PC-3 (cell line): Measurements from ENCODE around the gene LRRC3B. TPM values are rescaled to one million over a fixed set of nuclear protein-coding genes. Genes with fewer than 3 reads are reported as not detected.

ENCODE experiments used
- ATAC-seq: fragments of 200-7000 bp; cut with Tn5 transposase; 2 replicates; pipeline ENCODE4 v1.9.1; 2020; ENCODE audit warnings: mild to moderate bottlenecking, moderate library complexity
- BruUV-seq: library from RNA; stranded (reverse); fragments of 400-500 nt; replicated peaks from 2 replicates; lab custom pipeline; 2021; lab: Mats Ljungman, UMichigan
- CTCF ChIA-PET: fragments of 300-600 bp; sonication (Branson Sonifier 250); formaldehyde crosslinking; loops from one replicate; lab custom pipeline; 2022; ENCODE audit warnings: antibody characterized with exemption; lab: Charles Lee
- POLR2A ChIA-PET: fragments of 300-600 bp; sonication (Branson Sonifier 250); formaldehyde crosslinking; loops from one replicate; lab custom pipeline; 2022; ENCODE audit warnings: antibody characterized with exemption; ENCODE audit not compliant: unreplicated experiment; lab: Charles Lee
- DNase-seq: peaks from one replicate; pipeline ENCODE4 v3.0.0-alpha.2; 2015
- H2AFZ ChIP-seq: fragments of 300-600 bp; sonication (generic); 2 replicates; pipeline ENCODE4 v1.6.0; 2016; ENCODE audit warnings: antibody characterized with exemption, low read length
- H3F3A ChIP-seq: fragments of 300-600 bp; sonication (generic); one replicate; pipeline ENCODE4 v1.6.0; 2017; ENCODE audit warnings: antibody characterized with exemption, low read length, control low read depth, mild to moderate bottlenecking; ENCODE audit not compliant: unreplicated experiment
- H3K27ac ChIP-seq: fragments of 300-600 bp; sonication (generic); 2 replicates; pipeline ENCODE4 v1.5.1; 2016; ENCODE audit warnings: mild to moderate bottlenecking, low read length
- H3K27me3 ChIP-seq: fragments of 300-600 bp; sonication (generic); 2 replicates; pipeline ENCODE4 v1.6.1; 2016; ENCODE audit warnings: low read length, mixed read lengths
- H3K36me3 ChIP-seq: fragments of 300-600 bp; sonication (generic); 2 replicates; pipeline ENCODE4 v1.6.1; 2016; ENCODE audit warnings: low read depth, mixed run types, low read length, mixed read lengths
- H3K4me1 ChIP-seq: fragments of 300-600 bp; sonication (generic); 2 replicates; pipeline ENCODE4 v1.5.1; 2016; ENCODE audit warnings: low read length; ENCODE audit not compliant: insufficient read depth
- H3K4me2 ChIP-seq: fragments of 300-600 bp; sonication (generic); 2 replicates; pipeline ENCODE4 v1.6.0; 2016; ENCODE audit warnings: low read length
- H3K4me3 ChIP-seq: fragments of 300-600 bp; sonication (generic); 2 replicates; pipeline ENCODE4 v1.5.1; 2016; ENCODE audit warnings: mild to moderate bottlenecking, low read length, mixed read lengths
- H3K79me2 ChIP-seq: fragments of 300-600 bp; sonication (generic); 2 replicates; pipeline ENCODE4 v1.6.1; 2017; ENCODE audit warnings: low read length, mixed read lengths
- H3K9ac ChIP-seq: fragments of 300-600 bp; sonication (generic); 2 replicates; pipeline ENCODE4 v1.6.0; 2016; ENCODE audit warnings: mild to moderate bottlenecking, low read length
- H3K9me2 ChIP-seq: fragments of 300-600 bp; sonication (generic); replicated peaks from 2 replicates; pipeline ENCODE4 v1.6.1; 2016; ENCODE audit warnings: mixed run types, low read length, mixed read lengths
- H3K9me3 ChIP-seq: fragments of 300-600 bp; sonication (generic); 2 replicates; pipeline ENCODE4 v1.6.1; 2016; ENCODE audit warnings: low read length, mixed read lengths
- H4K20me1 ChIP-seq: fragments of 300-600 bp; sonication (generic); 2 replicates; pipeline ENCODE4 v1.6.1; 2016; ENCODE audit warnings: low read length, mixed read lengths
- EZH2 ChIP-seq: fragments of 300-600 bp; sonication (generic); IDR thresholded peaks from one replicate; pipeline ENCODE4 v1.6.1; 2017; ENCODE audit warnings: antibody characterized with exemption, mild to moderate bottlenecking, low read length; ENCODE audit not compliant: unreplicated experiment
- EZH2phosphoT487 ChIP-seq: fragments of 300-600 bp; sonication (generic); IDR thresholded peaks from 2 replicates; pipeline ENCODE4 v1.6.1; 2018; ENCODE audit warnings: mild to moderate bottlenecking, antibody characterized with exemption, low read length, borderline replicate concordance
- intact Hi-C: fragments of 100-400 bp; cut with micrococcal nuclease; formaldehyde crosslinking; loops from 2 replicates; pipeline ENCODE4 v1.9.0; 2023
- total RNA-seq: library from RNA; depleted of rRNA; stranded (reverse); fragments of >200 nt; gene quantifications from 2 replicates; pipeline ENCODE4 v1.2.3, GENCODE V29; 2014
- TF ChIP-seq, protein P1 (sequence below): fragments of 300-600 bp; sonication (generic); conservative IDR thresholded peaks from 2 replicates; pipeline ENCODE4 v1.5.1; 2017; ENCODE audit warnings: antibody characterized with exemption, low read depth, mild to moderate bottlenecking, low read length

The LRRC3B gene
- total RNA-seq, 1 experiment from 2014 or later: not detected

DNA sequence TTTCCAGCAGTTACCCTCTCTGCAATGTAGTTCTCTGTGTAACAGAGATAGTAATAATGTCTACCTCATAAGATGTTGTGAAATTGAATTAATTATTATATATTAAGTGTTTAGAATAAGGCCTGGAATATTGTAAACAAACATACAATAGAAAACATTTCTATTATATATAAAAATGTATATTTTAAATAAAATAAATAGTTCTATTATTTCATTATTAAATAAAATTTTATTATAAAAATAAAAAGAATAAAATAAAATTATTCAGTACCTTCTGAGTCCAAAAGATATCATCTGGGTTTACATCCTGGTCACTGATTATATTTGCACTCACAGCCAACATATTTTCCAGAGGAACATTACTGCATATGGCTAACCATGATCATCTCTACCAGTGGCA lies 135.4 kb downstream of the LRRC3B start:
- Histone ChIP-seq H3F3A (no peaks in the 10 kb centered on the region), H3K9me3 (peaks cover 29% of the 10 kb centered on the region), H3K9me2 (no peaks in the 10 kb centered on the region), H3K36me3 (no peaks in the 10 kb centered on the region), H3K4me1 (no peaks in the 10 kb centered on the region), H3K27ac (no peak overlapping the region), H2AFZ (no peak overlapping the region), H3K9ac (no peak overlapping the region), H4K20me1 (no peaks in the 10 kb centered on the region), H3K79me2 (no peaks in the 10 kb centered on the region), H3K4me2 (no peak overlapping the region), H3K4me3 (no peak overlapping the region), H3K27me3 (no peaks in the 10 kb centered on the region)
- no TSS peak for BruUV-seq
- CTCF ChIA-PET: no interaction called here
- DNase-seq (no peak), ATAC-seq (no peak)
- intact Hi-C loops: no loop called here
- POLR2A ChIA-PET: no interaction called here
- TF ChIP-seq, protein P1, sequence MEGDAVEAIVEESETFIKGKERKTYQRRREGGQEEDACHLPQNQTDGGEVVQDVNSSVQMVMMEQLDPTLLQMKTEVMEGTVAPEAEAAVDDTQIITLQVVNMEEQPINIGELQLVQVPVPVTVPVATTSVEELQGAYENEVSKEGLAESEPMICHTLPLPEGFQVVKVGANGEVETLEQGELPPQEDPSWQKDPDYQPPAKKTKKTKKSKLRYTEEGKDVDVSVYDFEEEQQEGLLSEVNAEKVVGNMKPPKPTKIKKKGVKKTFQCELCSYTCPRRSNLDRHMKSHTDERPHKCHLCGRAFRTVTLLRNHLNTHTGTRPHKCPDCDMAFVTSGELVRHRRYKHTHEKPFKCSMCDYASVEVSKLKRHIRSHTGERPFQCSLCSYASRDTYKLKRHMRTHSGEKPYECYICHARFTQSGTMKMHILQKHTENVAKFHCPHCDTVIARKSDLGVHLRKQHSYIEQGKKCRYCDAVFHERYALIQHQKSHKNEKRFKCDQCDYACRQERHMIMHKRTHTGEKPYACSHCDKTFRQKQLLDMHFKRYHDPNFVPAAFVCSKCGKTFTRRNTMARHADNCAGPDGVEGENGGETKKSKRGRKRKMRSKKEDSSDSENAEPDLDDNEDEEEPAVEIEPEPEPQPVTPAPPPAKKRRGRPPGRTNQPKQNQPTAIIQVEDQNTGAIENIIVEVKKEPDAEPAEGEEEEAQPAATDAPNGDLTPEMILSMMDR: no peak
- no peak for TF ChIP-seq EZH2
- no peak for TF ChIP-seq EZH2phosphoT487
